Measurements from ENCODE around the gene SLAIN1. TPM values are rescaled to one million over a fixed set of nuclear protein-coding genes. Genes with fewer than 3 reads are reported as not detected.

Gene SLAIN1
- total and polyA plus RNA-seq, 2 of the 13 experiments (the other 11 are each of a cell fraction or from before 2014, with no cell fraction given) = 1.2 to 4.5 TPM

DNA sequence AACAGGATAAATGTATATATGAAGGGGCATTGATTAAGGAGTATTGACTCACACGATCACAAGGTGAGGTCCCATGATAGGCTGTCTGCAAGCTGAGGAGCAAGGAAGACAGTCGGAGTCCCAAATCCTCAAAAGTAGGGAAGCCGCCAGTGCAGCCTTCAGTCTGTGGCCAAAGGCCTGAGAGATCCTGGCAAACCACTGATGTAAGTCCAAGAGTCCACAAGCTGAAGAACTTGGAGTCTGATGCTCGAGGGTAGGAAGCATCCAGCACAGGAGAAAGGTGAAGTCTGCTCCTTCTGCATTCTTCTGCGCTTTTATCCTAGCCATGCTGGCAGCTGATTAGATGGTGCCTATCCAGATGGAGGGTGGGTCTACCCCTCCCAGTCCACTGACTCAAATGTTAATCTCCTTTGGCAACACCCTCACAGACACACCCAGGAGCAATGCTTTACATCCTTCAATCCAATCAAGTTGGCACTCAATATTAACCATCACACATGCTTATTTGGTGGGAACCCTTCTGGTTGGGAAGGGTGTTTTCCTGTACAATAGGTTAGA lies 55.1 kb downstream of the SLAIN1 start (continued):
- TF ChIP-seq ZNF644 (CRISPR knock-in tag; IDR thresholded peaks at IDR 0.05; ENCODE audit: low read depth) = no peak
- no peak for TF ChIP-seq FOXO1 (CRISPR knock-in tag; IDR thresholded peaks at IDR 0.05)
- no peak for TF ChIP-seq MAF1 (CRISPR knock-in tag; IDR thresholded peaks at IDR 0.05; ENCODE audit: borderline replicate concordance)
- no peak for TF ChIP-seq ZBTB1 (CRISPR knock-in tag; IDR thresholded peaks at IDR 0.05; ENCODE audit: borderline replicate concordance)
- no peak for TF ChIP-seq MED1 (CRISPR knock-in tag; IDR thresholded peaks at IDR 0.05)
- no peak for TF ChIP-seq YY1 (IDR thresholded peaks at IDR 0.05; ENCODE audit: insufficient read depth, insufficient replicate concordance, low read depth, low read length)
- no peak for TF ChIP-seq BORCS8-MEF2B (CRISPR knock-in tag; IDR thresholded peaks at IDR 0.05)
- TF ChIP-seq ZNF570 (CRISPR knock-in tag; IDR thresholded peaks at IDR 0.05; ENCODE audit: borderline replicate concordance) = no peak
- TF ChIP-seq ZNF317 (CRISPR knock-in tag; IDR thresholded peaks at IDR 0.05) = no peak

DNA sequence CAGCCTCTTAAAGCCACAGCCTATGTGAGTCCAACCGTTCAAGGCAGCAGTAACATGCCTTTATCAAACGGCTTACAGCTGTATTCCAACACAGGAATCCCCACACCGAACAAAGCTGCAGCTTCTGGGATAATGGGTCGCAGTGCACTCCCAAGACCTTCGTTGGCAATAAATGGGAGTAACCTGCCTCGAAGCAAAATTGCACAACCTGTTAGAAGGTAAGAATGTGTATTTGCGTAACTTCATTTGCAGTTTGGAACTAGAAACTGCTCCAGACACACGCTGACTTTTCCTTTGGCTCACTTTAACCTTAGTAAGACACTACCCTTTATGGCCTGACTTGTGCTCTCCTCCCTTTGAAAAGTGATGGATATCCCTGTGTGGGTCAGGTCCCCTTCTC lies 63.4 kb downstream of the SLAIN1 start:
- H3K36me3 ChIP-seq (replicated peaks in 1 of 2; ENCODE audit: control insufficient read depth in 1 of 2, insufficient read depth in 2 of 2, low read length in 2 of 2) = no peaks in the 10 kb centered on the region
- H3K4me3 ChIP-seq (replicated peaks in 1 of 3; ENCODE audit: insufficient read depth in 1 of 3, low read depth in 2 of 3, low read length in 3 of 3) = no peak overlapping the region
- in situ Hi-C loops (cut with HindIII; ENCODE audit: extremely low pct_ligation_motif_present, low pct_unique_long_range_greater_than_20kb) (no loop called here), intact Hi-C loops (cut with micrococcal nuclease; ENCODE audit: unreplicated experiment) (no loop called here)
- H3K27me3 ChIP-seq (ENCODE audit: control insufficient read depth in 1 of 2, insufficient read depth in 2 of 2, low read length in 2 of 2) = no peaks in the 10 kb centered on the region
- H3K4me1 ChIP-seq (ENCODE audit: insufficient read depth, low read length) = no peaks in the 10 kb centered on the region
- H3K79me2 ChIP-seq (ENCODE audit: insufficient read depth, low read length) = no peaks in the 10 kb centered on the region
- H3K27ac ChIP-seq (ENCODE audit: extremely low read length, insufficient read depth, low read length) = no peak overlapping the region
- ChIA-PET CTCF (ENCODE audit: low intra/inter-chr PET ratio, low total read pairs) (no interaction called here), POLR2A (no interaction called here)
- no peak overlapping the region for H3K4me2 ChIP-seq (ENCODE audit: low read depth, low read length)
- FAIRE-seq (no peak), DNase-seq (ENCODE audit: low spot score) (no peak), ATAC-seq (no peak)
- BruUV-seq (replicated peaks) = no TSS peak
- H3K9ac ChIP-seq (ENCODE audit: insufficient read depth, low read depth, low read length) = no peak overlapping the region
- H2AFZ ChIP-seq (ENCODE audit: low read length) = no peak overlapping the region
- 41% methylated on average over 6 of the region's 8 CpGs for WGBS (ENCODE audit: low lambda C conversion rate)
- TF ChIP-seq MXI1 (IDR thresholded peaks at IDR 0.05; ENCODE audit: borderline replicate concordance, low read depth, low read length) = no peak
- peak; percentile 41; the same call in 1 of the 2 replicates for TF ChIP-seq CEBPB (IDR thresholded peaks at IDR 0.05; ENCODE audit: borderline replicate concordance, low read depth, low read length)
- no peaks in the 10 kb centered on the region for H4K20me1 ChIP-seq (ENCODE audit: insufficient read depth, low read length)
- no peaks in the 10 kb centered on the region for H3K9me3 ChIP-seq (ENCODE audit: low read length)

Data from HepG2 (cell line).